ENCODE results near the gene OR2V1.
"Not testable (repeated sequence)": the region's sequence is repeated elsewhere in the genome, so short reads cannot be mapped to it uniquely, and the experiment has no call there.

Gene OR2V1

DNA sequence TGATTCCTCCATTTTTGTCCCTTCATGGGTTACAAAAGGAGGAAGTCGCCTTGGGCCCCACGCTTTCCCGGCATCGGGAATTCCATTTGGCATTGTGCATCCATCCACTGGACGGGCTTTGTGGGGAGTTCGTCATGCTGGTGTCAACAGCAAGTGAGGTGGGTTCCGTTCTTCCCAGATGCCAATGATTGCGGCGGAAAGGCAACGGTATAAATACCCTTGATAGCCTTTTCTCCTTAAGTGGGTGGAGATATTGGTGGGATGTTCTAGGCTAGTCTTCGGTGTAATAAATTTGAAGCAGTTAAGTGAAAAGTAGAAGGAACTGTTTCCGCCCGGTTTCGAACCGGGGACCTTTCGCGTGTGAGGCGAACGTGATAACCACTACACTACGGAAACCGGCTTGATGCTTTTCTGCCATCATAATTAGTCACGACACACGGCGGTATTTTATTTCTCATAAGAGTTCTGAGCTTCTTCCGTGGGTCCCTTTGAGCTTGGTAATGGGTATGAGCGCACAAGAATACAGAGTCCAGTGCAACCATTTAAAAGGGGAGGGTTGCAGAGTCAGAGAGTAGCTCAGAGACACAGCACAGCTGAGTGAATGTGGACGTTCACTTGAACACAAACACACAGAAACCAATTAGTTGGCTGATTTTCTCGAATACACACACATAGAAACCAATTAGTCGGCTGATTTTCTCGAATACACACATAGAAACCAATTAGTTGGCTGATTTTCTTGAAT lies 28.9 kb downstream of the OR2V1 start:
- DNase-seq (ENCODE audit: low read depth in 2 of 2), result not testable (repeated sequence)

DNA sequence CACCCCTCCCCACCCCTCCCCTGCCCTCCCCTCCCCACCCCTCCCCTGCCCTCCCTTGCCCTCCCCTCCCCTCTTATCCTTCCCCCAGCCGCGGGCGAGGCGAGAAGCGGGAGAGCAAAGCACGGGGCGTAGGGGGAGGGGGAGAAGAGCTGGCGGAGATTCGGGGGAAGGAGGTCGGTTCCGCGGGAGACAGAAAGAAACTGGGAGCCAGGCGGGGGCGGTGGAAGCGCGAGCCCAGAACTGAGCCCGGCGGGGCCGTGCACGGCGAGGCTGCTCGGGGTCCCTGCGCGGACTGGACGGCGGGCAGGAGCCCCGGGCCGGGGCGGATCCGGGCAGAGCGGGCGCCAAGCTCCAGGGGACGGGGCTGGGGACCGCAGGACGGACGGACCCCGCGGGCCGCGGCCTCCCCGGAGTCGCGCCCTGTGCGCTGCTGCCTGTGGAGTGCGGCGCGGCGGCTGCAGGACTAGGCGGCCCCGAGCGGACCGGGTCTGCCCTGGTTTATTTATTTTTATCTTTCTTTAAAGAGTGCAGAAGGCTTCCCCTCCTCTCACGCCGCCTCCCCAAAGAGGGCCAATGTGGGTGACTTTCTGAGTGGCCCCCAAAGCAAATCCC lies 29.8 kb downstream of the OR2V1 start:
- DNase-seq (ENCODE audit: low read depth in 2 of 2), result not testable (repeated sequence)

DNA sequence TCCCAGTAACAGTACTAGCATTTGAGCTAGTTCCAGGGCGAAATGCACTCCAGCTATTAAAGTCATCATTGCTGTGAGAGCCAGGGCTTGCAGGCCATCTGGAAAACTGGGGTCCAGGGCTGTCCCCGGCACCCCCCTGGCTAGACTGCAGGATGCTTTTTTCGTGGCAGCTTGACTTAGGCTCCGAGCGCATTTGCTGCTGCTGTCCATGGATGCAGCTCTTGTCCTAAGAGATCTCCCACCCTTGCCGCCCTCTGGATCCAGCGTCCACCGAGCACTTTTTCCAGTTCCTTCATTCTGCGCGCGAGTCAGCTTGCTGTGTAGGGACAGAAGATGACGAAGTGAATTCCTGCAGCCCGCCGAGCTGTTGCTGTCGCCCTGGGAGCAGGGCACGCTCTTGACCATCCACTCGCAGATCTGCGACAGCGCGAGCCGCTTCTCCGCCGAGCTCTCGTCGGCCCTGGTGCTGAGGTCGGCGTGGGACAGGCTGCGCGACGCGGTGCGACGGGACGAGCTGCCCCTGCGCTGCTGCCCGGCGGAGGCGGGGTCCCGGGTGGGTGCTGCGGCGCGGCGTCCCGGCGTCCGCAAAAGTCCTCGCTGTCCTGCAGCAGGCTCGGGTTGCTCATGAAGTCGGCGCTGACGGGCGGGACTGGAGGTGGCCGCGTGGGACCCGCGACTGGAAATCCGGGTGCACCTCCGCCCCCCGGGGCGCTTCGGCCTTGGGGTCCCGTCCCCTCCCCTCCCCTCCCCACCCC lies 30.7 kb downstream of the OR2V1 start:
- DNase-seq (ENCODE audit: low read depth in 2 of 2), result no peak

DNA sequence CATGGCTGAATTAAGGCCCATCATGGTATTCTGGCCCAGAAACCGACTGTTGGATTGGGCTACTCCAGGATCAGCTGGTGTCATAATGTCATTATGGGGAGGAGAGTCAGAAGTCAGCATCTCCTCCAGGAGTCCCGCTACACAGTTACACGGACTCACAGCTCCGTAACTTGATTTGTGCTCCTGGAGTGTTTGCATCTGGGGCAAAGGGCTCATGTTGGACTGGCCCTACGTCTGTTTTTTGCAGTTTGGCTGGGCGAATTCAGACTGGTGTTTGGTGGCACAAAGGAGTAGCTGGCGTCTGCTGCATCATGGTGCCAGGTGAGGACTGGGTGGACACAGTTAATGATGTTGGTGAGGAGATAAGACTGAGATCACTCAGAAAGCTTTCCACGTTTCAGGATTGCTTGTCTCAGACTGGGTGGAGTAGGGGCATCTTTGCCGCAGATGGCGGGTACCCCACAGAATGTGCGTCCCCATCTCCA lies 31.3 kb downstream of the OR2V1 start:
- DNase-seq (ENCODE audit: low read depth in 2 of 2), result no peak

DNA sequence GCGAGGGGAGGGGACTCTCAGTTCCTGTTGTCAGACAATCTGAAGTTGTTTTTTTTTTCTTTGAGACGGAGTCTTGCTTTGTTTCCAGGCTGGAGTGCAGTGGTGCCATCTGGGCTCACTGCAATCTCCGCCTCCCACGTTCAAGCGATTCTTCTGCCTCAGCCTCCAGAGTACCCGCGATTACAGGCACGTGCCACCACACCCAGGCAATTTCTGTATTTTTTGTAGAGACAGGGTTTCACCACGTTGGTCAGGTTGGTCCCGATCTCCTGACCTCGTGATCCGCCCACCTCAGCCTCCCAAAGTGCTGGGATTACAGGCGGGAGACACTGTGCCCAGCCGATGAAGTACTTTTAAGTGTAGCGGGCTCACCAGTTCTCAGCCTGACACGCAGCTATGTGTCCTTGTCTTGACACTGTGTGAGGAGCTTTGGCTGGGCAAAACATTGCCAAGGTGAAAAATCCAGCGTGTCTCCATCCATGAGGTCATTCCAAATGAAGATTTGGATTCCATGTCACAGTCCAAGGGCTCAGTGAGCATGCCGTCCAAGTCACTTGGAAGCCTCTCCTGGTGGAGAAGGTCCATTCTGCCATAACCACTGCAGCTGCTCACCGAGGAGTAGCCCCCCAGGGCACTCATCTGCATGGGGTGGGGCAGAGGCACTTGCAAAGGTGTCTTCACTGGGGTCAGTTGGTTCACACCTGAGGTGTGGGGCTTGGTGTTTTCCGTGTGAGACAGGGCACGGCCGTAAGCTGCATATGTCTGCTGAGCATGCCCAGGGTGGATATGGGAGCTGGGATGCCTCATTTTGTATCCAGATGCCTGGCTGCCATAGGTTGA lies 32.0 kb downstream of the OR2V1 start:
- DNase-seq (ENCODE audit: low read depth in 2 of 2), result no peak

- not testable (repeated sequence) for DNase-seq (ENCODE audit: low read depth in 2 of 2)
These were observed 33.0 kb downstream of the OR2V1 start for GRCh38 chr5:181097759-181098491.

DNA sequence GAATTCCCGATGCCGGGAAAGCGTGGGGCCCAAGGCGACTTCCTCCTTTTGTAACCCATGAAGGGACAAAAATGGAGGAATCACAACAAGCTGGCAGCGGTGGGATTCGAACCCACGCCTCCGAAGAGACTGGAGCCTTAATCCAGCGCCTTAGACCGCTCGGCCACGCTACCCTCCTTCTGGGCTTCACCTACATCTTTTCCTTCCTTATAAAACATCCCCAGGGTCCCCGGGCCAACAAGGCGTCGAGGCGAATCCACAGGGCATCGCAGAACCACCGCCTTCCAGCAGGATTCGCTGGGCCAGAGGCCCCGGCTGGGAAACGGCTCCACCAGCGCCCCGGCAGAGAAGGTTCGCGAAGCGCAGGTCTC lies 33.6 kb downstream of the OR2V1 start:
- DNase-seq (ENCODE audit: low read depth in 2 of 2), result not testable (repeated sequence)

DNA sequence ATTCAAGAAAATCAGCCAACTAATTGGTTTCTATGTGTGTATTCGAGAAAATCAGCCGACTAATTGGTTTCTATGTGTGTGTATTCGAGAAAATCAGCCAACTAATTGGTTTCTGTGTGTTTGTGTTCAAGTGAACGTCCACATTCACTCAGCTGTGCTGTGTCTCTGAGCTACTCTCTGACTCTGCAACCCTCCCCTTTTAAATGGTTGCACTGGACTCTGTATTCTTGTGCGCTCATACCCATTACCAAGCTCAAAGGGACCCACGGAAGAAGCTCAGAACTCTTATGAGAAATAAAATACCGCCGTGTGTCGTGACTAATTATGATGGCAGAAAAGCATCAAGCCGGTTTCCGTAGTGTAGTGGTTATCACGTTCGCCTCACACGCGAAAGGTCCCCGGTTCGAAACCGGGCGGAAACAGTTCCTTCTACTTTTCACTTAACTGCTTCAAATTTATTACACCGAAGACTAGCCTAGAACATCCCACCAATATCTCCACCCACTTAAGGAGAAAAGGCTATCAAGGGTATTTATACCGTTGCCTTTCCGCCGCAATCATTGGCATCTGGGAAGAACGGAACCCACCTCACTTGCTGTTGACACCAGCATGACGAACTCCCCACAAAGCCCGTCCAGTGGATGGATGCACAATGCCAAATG lies 34.1 kb downstream of the OR2V1 start:
- not testable (repeated sequence) for DNase-seq (ENCODE audit: low read depth in 2 of 2)

GRCh38 chr5:181095162-181095561 lies 35.8 kb downstream of the OR2V1 start:
- not testable (repeated sequence) for DNase-seq (ENCODE audit: low read depth in 2 of 2)

DNA sequence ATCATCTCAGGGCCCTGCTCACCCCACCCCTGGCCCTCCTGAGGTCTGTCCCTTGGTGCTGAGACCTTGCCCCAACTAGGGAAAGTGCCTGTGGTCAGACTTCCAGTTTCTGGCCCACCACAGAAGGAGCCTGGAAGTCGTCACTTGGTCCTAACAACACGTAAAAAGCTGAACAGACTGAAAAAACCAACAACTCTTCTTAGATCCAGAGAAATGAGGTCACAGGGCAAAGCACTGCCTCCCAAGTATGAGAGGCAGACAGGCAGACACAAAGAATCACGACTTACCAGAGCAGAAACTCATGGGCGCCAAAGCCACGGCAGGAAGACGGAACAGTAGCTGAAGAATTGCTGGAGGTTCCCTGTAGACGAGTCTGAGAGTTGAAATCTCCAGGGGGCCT lies 38.5 kb downstream of the OR2V1 start:
- DNase-seq (ENCODE audit: low read depth in 2 of 2), result no peak

GRCh38 chr5:181088289-181088688 lies 42.7 kb downstream of the OR2V1 start:
- DNase-seq (ENCODE audit: low read depth in 2 of 2), result no peak

GRCh38 chr5:181087309-181087708 lies 43.7 kb downstream of the OR2V1 start:
- no peak for DNase-seq (ENCODE audit: low read depth in 2 of 2)

DNA sequence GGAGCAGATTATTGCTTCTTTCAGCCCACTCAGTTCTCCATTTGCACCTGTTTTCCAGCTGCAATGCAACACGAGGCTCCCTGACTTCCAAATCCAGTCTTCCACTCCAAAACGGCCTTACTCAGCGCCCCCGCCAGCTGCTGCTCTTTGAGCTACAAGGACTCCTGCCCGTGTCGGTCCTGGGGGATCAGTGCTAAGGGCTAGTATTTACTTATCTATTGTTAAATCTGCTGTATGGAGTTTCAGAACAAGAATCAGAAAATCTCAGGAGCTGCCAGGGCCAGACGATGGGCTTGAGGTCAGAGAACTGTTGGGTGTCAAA lies 44.1 kb downstream of the OR2V1 start:
- DNase-seq (ENCODE audit: low read depth in 2 of 2), result no peak

DNA sequence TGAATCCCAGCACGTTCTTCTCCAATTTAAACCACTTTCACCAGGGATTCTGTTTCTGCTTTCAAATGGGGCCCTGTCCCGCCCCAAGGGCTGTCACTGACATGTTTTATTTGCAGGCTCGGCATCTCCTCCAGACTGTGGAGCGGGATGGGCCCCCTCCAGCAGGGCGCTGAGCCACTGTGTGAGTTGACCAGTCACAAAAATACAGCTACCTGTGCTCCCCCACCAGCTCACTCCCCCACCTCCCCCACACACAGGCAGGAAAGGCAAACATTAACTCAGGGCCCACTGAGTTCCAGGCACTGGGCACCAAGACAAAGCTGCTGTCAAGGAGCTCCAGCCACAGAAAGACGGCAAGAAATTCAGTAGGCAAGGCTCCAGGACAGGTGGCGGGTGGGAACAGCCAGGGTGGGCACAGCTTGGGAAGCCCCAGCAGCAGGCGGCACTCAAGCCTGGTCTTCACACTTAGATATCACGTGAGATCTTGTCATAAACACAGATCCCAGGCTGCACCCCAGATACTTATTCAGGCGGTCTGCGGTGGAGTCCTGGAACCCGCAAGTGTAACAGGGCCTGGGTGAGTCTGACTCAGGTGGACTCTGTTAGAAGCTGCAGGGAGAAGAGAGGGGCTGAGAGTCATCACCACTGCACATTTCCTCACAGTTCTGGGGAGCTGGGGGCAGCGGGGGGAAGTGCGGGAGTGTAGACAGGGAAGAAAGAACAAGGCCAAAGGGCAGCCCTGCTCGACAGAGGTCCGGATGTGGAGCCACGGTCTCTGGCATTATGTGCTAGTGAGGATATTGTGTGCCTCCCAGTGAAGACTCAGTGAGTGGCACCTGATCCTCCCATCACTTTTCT lies 44.7 kb downstream of the OR2V1 start:
- DNase-seq (ENCODE audit: low read depth in 2 of 2), result no peak

DNA sequence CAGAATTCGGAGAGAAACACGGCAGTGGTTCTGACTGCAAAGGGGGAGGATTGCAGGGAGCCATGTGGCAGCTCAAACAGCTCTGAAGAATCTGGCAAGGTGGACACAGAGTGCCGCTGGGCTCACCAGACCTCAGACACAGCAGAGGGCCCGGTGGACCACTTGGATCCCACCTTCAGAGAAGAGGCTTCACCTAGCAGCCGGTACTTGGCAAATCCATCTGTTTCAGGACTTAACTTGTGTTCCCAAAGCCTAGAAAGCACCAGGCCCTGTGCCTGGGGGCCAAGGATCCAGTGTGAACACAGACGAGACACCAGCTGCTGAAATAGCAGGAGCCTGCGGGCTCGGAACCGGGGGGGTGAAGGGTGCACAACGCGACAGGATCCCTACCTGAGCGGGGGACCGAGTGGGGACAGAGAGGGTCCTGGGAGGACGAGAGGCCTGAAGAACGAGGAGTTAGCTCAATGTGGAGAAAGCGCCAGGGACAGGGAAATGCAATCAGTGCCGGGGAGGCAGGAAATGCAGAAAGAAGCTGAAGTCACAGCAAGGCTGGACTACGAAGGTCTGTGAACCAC lies 46.3 kb downstream of the OR2V1 start:
- DNase-seq (ENCODE audit: low read depth in 2 of 2), result no peak

- DNase-seq (ENCODE audit: low read depth in 2 of 2), result no peak
These were observed 49.0 kb downstream of the OR2V1 start for GRCh38 chr5:181081989-181082388.

DNA sequence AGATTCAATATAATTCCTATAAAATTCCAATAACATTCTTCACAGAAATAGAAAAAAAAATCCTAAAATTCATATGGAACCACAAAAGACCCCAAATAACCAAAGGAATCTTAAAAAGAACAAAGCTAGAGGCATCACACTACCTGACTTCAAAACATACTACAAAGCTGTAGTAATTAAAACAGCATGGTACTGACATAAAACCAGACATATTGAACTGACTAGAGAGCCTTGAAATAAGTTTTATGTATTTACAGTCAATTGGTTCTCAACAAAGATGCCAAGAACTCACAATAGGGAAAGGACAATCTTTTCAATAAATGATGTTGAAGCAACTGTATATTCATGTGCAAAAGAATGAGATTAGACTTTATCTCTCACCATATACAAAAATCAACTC lies 54.0 kb downstream of the OR2V1 start:
- no peak for DNase-seq (ENCODE audit: low read depth in 2 of 2)

All from stimulated activated CD8-positive, alpha-beta memory T cell treated with anti-CD3 and anti-CD28 coated beads, Interleukin-7, amount 100 ng/mL, for 1 hour (primary cell).